ENCODE results near the gene RAI14.
A peak's percentile ranks its signal among the peaks of the same experiment; 100 is the strongest.
"Not testable (repeated sequence)": the region's sequence is repeated elsewhere in the genome, so short reads cannot be mapped to it uniquely, and the experiment has no call there.

RAI14 gene

DNA sequence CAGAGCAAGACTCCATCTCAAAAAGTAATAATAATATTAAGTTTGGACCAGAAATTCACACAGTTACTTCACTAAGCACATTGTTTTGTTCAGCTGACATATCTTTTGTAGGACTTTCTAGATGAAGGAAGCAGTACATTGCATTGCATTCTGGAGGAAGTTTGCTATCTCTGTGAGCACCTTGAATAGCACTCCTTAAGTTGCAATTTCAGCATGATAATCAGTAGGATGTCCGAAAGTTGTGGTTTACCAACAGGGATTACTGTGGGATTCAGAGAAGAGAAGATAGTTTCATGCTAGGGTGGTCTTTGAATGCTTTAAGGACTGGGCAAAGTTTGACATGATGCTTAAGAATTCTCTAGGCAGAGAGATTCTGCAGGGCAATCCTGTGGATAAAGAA, 164.5 kb downstream of the RAI14 start:
- DNase-seq (ENCODE audit: low read depth in 2 of 2), result no peak

- no peak for DNase-seq (ENCODE audit: low read depth in 2 of 2)
Observed at GRCh38 chr5:34822956-34823715, 167.0 kb downstream of the RAI14 start.

DNA sequence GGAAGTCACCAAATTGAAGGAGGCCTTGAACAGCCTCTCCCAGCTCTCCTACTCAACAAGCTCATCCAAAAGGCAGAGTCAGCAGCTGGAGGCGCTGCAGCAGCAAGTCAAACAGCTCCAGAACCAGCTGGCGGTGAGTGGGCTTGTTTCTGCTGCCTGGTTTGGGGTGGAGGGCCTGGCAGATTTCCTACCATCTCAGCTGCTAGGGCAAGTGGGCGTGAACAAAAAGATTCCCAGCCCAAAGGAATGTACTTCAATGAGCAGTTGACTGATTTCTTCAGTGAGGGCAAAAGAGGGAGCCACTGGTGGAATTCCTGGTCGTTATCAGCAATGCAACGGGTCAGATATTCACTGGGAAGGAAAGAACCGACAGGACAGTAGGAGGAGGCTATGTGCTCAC, 170.2 kb downstream of the RAI14 start:
- no peak for DNase-seq (ENCODE audit: low read depth in 2 of 2)

GRCh38 chr5:34827588-34828506, 171.7 kb downstream of the RAI14 start:
- no peak for DNase-seq (ENCODE audit: low read depth in 2 of 2)

DNA sequence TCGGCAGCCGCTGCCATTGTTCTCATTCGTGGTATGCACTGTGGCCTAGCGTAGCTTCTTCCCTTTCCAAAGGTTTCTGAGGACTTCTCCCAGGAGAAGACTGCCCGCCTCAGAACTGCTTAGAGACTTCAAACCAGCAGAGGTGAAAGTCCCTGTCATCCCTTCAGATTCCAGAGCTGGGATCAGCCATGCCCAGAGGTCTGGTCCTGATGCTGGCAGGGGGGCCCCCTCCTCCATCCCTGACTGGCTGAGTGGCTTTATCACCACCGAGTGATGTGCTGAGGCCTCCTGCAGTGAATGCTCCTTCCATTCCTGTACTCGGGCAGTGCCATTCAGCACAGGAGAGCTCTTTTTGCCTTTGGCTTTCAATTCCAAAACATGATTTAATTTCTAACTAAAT, 174.7 kb downstream of the RAI14 start:
- not testable (repeated sequence) for DNase-seq (ENCODE audit: low read depth in 2 of 2)

DNA sequence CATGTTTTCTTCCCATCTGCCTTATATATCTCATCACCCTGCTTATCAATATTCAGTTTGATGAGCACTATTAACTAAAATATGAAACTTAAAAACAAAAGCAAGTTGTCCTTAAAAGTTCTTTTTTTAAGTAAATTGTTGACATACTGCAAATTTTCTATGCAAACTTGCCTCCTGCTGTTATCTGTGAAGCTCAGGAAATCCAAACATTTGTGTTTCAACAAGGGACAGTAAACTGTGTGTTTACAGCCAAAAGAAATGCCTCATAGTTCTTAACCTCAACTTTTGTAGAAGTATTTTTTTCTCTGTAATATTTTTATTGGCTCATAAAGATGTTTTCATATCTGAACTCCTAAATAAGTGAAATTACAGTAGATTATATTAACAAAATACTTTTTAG, 175.2 kb downstream of the RAI14 start:
- DNase-seq (ENCODE audit: low read depth in 2 of 2), result no peak

GRCh38 chr5:34832568-34832967, 176.4 kb downstream of the RAI14 start:
- no peak for DNase-seq (ENCODE audit: low read depth in 2 of 2)

DNA sequence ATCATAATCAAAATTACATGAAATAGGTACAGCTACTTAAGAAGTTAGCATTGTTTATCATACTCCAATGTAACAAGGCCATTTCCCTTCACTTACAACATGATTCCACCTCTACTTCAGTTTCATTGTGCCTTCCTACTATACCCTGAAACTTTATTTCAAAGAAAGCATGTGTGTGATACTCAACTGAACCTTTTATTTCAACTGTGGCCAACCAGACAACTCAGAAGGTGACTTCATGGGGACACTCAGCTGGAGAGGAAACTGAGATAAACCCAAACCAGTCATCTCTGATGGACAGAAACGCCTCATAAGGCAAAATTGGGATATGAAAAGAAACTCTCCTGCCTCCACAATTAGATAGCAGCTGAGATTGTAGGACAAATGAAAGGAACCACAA, 177.0 kb downstream of the RAI14 start:
- no peak for DNase-seq (ENCODE audit: low read depth in 2 of 2)

DNA sequence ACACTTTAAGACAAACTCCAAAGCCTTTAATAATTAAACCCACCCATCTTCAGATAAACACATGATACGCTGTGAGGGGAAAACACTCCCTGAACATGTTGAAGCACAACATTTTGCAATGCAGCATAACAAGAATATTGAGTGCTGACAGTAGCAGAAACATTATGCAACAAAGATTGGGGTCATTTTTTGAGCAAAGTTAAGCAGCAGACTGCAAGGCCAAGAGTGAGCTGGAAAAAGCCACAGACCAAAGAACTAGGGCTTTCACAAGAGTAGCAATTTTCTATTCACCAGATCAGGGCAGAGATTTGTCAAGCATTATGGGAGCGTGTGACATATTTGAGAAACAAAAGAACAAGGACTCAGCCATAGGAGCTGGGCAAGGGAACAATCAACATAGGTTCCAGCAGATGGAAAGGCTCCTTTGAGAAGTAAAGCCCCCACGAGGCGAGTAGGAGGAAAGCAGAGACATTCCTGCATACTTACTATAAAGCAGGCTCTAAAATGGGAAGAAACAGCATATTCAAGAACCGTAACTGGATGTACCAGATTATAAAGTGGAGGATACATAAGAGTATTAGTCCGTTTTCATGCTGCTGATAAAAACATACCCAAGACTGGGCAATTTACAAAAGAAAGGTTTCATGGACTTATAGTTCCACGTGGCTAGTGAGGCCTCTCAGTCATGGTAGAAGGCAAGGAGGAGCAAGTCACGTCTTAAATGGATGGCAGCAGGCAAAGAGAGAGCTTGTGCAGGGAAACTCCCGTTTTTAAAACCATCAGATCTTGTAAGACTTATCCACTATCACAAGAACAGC, 178.1 kb downstream of the RAI14 start:
- DNase-seq (ENCODE audit: low read depth in 2 of 2), result no peak

- DNase-seq (ENCODE audit: low read depth in 2 of 2), result no peak
Observed at GRCh38 chr5:34834794-34835089, 178.6 kb downstream of the RAI14 start.

DNA sequence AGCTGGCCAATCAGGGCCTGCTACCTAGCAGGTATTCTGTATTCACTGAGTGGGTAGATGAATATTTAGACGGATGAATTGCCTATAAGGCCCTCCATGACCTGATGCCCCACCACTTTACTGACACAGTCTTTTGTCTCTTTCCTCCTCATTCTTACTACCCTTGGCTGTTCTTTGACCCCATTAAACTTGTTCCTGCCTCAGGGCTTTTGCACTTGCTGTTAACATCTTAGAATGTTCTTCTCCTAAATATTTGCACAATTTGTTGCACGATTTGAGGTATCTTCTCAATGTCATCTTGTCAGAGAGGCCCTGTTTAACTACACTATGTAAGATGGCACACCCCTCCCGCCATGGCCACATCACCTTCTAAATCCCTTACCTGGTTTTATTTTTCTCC, 179.5 kb downstream of the RAI14 start:
- DNase-seq (ENCODE audit: low read depth in 2 of 2), result no peak

DNA sequence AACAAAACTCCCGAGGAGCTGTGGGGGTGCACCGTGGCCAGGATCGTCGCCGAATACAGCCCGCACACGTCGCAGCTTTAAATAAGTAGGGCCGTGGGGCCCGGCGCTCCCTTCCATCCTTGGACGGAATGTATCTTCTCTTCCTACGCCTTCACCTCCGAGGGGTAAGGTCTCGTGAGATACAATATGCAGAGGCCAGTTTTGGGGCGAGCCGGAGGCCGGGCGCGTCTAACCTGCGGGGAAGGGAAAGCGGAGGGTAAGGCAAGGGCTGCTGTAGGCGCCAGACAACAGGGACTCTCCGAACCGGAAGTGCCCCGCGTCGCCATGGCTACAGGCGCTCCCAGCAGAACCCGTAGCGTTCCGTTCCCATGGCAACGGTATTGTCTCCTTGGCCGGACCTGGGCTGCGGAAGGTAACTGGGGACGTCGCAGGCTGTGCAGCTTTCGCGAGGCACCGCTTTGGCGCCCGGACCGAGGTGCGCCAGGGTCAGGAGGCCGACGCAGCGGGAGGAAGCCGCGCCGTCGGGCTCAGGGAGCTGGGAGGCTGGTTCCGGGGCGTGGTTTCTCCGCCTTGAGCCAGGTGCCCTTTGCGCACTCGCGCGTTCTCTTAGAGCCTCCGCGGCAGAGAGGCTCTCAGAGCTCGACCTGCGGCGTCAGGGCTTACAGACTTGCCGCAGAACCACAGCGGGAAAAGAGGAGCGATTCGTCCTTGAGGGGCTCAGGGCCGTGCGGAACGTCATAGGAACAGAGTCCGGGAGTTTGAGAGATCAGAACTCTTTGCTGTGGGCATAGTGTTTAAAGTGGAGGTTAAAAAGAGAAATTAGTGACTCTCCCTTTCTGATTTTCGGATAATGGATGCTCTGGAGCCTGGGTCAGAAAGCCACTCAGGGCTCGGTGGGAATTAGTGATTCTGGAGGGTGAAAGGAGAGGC, 182.9 kb downstream of the RAI14 start, which contains the start of gene TTC23L:
Gene TTC23L (plus strand): TSS at position 380 of the 930 bp plus-strand sequence. CDS start 1,508 bp downstream, outside the sequence.
- peak; percentile 79 to 80 for DNase-seq (ENCODE audit: low read depth in 2 of 2)

DNA sequence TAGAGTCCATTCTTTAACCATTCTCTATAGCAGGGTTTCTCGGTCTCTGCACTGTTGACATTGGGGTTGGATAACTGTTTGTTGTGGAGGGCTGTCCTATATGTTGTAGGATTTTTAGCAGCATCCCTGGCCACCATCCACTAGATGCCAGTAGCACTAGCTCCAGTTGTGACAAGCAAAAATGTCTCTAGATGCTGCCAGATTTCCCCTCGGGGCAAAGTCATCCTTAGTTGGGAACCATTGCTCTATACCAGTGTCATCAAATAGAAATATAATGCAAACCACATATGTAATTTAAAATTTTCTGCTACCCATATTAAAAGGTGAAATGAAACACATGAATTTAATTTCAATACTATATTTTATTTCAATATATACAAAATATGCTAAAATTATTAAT, 185.7 kb downstream of the RAI14 start:
- DNase-seq (ENCODE audit: low read depth in 2 of 2), result no peak

DNA sequence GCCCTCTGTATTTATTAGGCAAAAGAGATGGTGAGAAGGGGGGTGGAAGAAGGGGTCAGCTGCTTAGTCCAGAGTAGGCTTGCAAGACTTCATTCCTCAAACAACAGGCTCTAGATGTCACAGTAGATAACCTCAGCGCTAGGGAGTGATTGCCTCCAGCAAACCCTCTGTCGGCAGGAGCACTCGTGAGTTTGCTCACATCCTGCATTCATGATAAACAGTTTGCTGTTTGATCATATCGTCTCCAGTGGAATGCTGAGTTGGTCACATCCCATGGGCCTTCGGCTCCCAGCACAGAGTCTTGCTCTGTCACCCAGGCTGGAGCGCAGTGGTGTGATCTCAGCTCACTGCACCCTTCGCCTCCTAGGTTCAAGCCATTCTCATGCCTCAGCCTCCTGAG, 186.4 kb downstream of the RAI14 start:
- DNase-seq (ENCODE audit: low read depth in 2 of 2), result no peak

- no peak for DNase-seq (ENCODE audit: low read depth in 2 of 2)
Observed at GRCh38 chr5:34843497-34843896, 187.4 kb downstream of the RAI14 start.

- no peak for DNase-seq (ENCODE audit: low read depth in 2 of 2)
Observed at GRCh38 chr5:34844106-34844505, 188.0 kb downstream of the RAI14 start.

- no peak for DNase-seq (ENCODE audit: low read depth in 2 of 2)
Observed at GRCh38 chr5:34844999-34845398, 188.9 kb downstream of the RAI14 start.

- no peak for DNase-seq (ENCODE audit: low read depth in 2 of 2)
Observed at GRCh38 chr5:34847056-34847455, 190.9 kb downstream of the RAI14 start.

- DNase-seq (ENCODE audit: low read depth in 2 of 2), result no peak
Observed at GRCh38 chr5:34847552-34847951, 191.4 kb downstream of the RAI14 start.

DNA sequence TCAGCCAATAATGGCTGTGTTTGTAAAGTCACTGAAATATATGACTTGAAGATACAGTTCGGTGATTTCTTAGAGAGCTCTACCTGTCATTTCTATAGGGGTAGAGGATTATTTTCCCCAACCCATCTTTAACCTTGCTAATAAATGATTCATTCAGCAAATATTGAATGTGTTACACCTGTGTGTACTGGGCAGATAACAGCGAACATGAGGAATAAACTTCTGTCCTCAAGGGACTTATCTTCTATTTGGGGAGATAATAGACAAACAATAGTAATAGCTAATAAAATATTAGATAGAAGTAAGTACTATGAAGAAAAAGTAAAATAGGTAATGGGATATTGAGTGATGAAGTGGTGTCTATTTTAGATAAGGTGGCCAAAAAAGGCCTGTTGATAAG, 192.1 kb downstream of the RAI14 start:
- no peak for DNase-seq (ENCODE audit: low read depth in 2 of 2)

DNA sequence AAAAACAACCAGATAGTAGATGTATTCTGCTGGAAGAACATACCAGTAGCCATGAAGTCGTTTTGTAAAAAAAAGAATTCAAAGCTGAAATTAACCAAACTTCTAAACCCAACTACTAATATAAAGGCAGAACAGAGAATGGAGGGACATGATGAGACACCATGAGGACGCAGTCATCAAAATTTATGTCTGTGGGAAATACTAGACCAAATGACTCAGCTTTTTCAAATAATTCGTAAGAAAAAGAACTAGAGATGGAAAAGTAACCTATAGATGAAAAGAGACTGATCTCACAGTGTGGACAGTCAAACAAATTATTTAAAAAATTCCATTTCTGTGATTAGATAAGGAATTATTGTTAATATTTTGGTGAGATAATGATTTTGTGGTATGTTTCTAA, 193.1 kb downstream of the RAI14 start:
- DNase-seq (ENCODE audit: low read depth in 2 of 2), result no peak
